Vagina (tissue), 2 donors: ENCODE measurements around the gene IL17RE.

Experiments
- POLR2A ChIP-seq, 2 donors: fragments of 450-650 bp; IDR thresholded peaks; one replicate each; pipeline ENCODE4 v1.6.1; 2017; ENCODE audit warnings: antibody characterized with exemption in 2 of 2, mild to moderate bottlenecking in 2 of 2, moderate library complexity in 2 of 2
- POLR2AphosphoS5 ChIP-seq, 2 donors: sonication (generic); formaldehyde crosslinking; IDR thresholded peaks; one replicate each; pipeline ENCODE4 v1.9.0; 2017; ENCODE audit warnings: antibody characterized with exemption in 2 of 2, mild to moderate bottlenecking in 2 of 2, low read depth in 1 of 2; ENCODE audit not compliant: insufficient read depth in 1 of 2
- TF ChIP-seq, protein P1 (sequence below), 3 experiments: fragments of 450-650 bp in 2 of 3; fragments of 200-600 bp in 1 of 3; sonication (generic) in 1 of 3; IDR thresholded peaks; one replicate each; pipeline ENCODE4 v1.5.1; 2017 to 2019; ENCODE audit warnings: antibody characterized with exemption in 3 of 3, mild to moderate bottlenecking in 2 of 3, moderate library complexity in 2 of 3

DNA sequence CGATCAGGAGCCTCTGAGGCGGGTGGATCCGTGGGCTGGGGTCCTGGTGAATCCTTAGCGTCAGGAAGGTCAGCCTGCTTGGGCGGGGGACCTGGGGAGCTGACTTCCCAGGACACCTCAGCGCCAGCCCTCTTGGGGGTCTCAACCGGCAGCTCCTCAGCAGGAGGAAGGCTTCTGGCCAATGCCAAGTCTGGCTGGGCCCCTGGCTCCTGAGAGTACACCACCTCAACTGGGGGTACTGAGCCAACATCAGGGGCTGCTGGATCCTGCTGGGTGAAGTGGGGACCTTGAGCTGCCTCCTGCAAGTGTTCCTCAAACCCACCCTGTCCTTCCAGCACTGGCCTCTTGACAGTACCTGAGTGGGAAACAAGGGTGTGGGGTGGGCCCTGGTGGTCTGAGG is 46.5 kb downstream of the IL17RE start:
- TF ChIP-seq, protein P1, sequence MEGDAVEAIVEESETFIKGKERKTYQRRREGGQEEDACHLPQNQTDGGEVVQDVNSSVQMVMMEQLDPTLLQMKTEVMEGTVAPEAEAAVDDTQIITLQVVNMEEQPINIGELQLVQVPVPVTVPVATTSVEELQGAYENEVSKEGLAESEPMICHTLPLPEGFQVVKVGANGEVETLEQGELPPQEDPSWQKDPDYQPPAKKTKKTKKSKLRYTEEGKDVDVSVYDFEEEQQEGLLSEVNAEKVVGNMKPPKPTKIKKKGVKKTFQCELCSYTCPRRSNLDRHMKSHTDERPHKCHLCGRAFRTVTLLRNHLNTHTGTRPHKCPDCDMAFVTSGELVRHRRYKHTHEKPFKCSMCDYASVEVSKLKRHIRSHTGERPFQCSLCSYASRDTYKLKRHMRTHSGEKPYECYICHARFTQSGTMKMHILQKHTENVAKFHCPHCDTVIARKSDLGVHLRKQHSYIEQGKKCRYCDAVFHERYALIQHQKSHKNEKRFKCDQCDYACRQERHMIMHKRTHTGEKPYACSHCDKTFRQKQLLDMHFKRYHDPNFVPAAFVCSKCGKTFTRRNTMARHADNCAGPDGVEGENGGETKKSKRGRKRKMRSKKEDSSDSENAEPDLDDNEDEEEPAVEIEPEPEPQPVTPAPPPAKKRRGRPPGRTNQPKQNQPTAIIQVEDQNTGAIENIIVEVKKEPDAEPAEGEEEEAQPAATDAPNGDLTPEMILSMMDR (IDR thresholded peaks at IDR 0.05): no peak
- TF ChIP-seq POLR2A (IDR thresholded peaks at IDR 0.05): no peak
- no peak for TF ChIP-seq POLR2AphosphoS5 (IDR thresholded peaks at IDR 0.05; ENCODE audit: insufficient read depth in 1 of 2, low read depth in 1 of 2)
